ENCODE data around the gene CLIP1.

GRCh38 chr12:122420471-122421162 lies 1.9 kb downstream of the CLIP1 start:
- TF ChIP-seq CTCF (IDR thresholded peaks at IDR 0.05) (no peak), POLR2A (IDR thresholded peaks at IDR 0.05) (no peak)
